ENCODE results near the gene MSL1. TPM values are rescaled to one million over a fixed set of nuclear protein-coding genes. Genes with fewer than 3 reads are reported as not detected.
A peak's percentile ranks its signal among the peaks of the same experiment; 100 is the strongest.

MSL1 gene
- total RNA-seq, 1 donor from 2014 or later = 46.8 TPM

GRCh38 chr17:40180694-40181093 lies 58.9 kb downstream of the MSL1 start:
- ATAC-seq (ENCODE audit: poor library complexity) = peak; percentile 8
- no peak for DNase-seq
- intact Hi-C loops (cut with DNase I) = no loop called here

- no peak for ATAC-seq (ENCODE audit: poor library complexity)
- intact Hi-C loops (cut with DNase I) = no loop called here
- no peak for DNase-seq
Observed at GRCh38 chr17:40181205-40181604, 59.4 kb downstream of the MSL1 start.

GRCh38 chr17:40182606-40183005 lies 60.8 kb downstream of the MSL1 start:
- DNase-seq (no peak), ATAC-seq (ENCODE audit: poor library complexity) (no peak)
- intact Hi-C loops (cut with DNase I) = no loop called here

Small RNAs within 50 kb of the gene (microRNA-seq; reads per million reads assigned to microRNA genes)
- 3.6 reads per million, percentile 5 among the genes with 10 or more reads in this experiment for gene MIR6866

Other genes with a start within 250 kb of the MSL1 start
- 1.8 TPM for gene GSDMB, start 203.3 kb upstream of the MSL1 start, total RNA-seq
- 37.5 TPM for gene ORMDL3, start 194.4 kb upstream of the MSL1 start, total RNA-seq
- gene LRRC3C, start 194.2 kb upstream of the MSL1 start, total RNA-seq = not detected
- gene GSDMA, start 159.0 kb upstream of the MSL1 start, total RNA-seq = 0.40 TPM
- 88.0 TPM for gene PSMD3, start 141.2 kb upstream of the MSL1 start, total RNA-seq
- not detected for gene CSF3, start 106.5 kb upstream of the MSL1 start, total RNA-seq
- 54.0 TPM for gene MED24, start 67.6 kb upstream of the MSL1 start, total RNA-seq
- 80.0 TPM for gene THRA, start 59.0 kb upstream of the MSL1 start, total RNA-seq
- 21.1 TPM for gene NR1D1, start 21.4 kb upstream of the MSL1 start, total RNA-seq
- 45.9 TPM for gene CASC3, start 18.6 kb downstream of the MSL1 start, total RNA-seq
- gene RAPGEFL1, start 55.5 kb downstream of the MSL1 start, total RNA-seq = 2.7 TPM
- 11.8 TPM for gene WIPF2, start 97.3 kb downstream of the MSL1 start, total RNA-seq
- gene CDC6, start 165.9 kb downstream of the MSL1 start, total RNA-seq = 1.1 TPM
- gene RARA, start 187.2 kb downstream of the MSL1 start, total RNA-seq = 15.8 TPM
- gene GJD3, start 242.8 kb downstream of the MSL1 start, total RNA-seq = 1.3 TPM